Glutamatergic neuron (in vitro differentiated cells): Measurements from ENCODE around the gene SPRR2G. TPM values are rescaled to one million over a fixed set of nuclear protein-coding genes. Genes with fewer than 3 reads are reported as not detected.
"Not testable (repeated sequence)": the region's sequence is repeated elsewhere in the genome, so short reads cannot be mapped to it uniquely, and the experiment has no call there.

Source experiments
- DNase-seq: peaks from one replicate; pipeline ENCODE4 v3.0.0; 2022
- H3K27ac Mint-ChIP-seq: one replicate; pipeline ENCODE4 v1.8.0; 2020; ENCODE audit warnings: mild to moderate bottlenecking, mixed read lengths, inconsistent platforms; ENCODE audit not compliant: unreplicated experiment
- H3K27me3 Mint-ChIP-seq: one replicate; pipeline ENCODE4 v1.8.0; 2020; ENCODE audit warnings: mild to moderate bottlenecking, moderate library complexity, mixed read lengths, inconsistent platforms; ENCODE audit not compliant: unreplicated experiment
- H3K36me3 Mint-ChIP-seq: one replicate; pipeline ENCODE4 v1.8.0; 2020; ENCODE audit warnings: mild to moderate bottlenecking, mixed read lengths, inconsistent platforms; ENCODE audit not compliant: unreplicated experiment
- H3K4me1 Mint-ChIP-seq: one replicate; pipeline ENCODE4 v1.8.0; 2020; ENCODE audit warnings: mild to moderate bottlenecking, low read depth, mixed read lengths, inconsistent platforms; ENCODE audit not compliant: unreplicated experiment
- H3K4me3 Mint-ChIP-seq: one replicate; pipeline ENCODE4 v1.8.0; 2020; ENCODE audit warnings: mild to moderate bottlenecking, mixed read lengths, inconsistent platforms; ENCODE audit not compliant: unreplicated experiment
- H3K9me3 Mint-ChIP-seq: one replicate; pipeline ENCODE4 v1.8.0; 2020; ENCODE audit warnings: mild to moderate bottlenecking, moderate library complexity, mixed read lengths, inconsistent platforms; ENCODE audit not compliant: unreplicated experiment
- total RNA-seq: library from RNA; stranded (reverse); fragmentation: NEBNext Ultra II Directional; extraction: Animal tissue kit (Norgen Biotek cat#: 25700); gene quantifications from one replicate; pipeline ENCODE4 v1.2.1, GENCODE V29; 2021; ENCODE audit not compliant: unreplicated experiment
- TF ChIP-seq, protein P1 (sequence below): fragments of 200-600 bp; sonication (generic); IDR thresholded peaks from one replicate; pipeline ENCODE4 v1.5.0; 2021; ENCODE audit not compliant: partially characterized antibody, unreplicated experiment

SPRR2G gene
- total RNA-seq, 1 donor from 2014 or later, result not detected

DNA sequence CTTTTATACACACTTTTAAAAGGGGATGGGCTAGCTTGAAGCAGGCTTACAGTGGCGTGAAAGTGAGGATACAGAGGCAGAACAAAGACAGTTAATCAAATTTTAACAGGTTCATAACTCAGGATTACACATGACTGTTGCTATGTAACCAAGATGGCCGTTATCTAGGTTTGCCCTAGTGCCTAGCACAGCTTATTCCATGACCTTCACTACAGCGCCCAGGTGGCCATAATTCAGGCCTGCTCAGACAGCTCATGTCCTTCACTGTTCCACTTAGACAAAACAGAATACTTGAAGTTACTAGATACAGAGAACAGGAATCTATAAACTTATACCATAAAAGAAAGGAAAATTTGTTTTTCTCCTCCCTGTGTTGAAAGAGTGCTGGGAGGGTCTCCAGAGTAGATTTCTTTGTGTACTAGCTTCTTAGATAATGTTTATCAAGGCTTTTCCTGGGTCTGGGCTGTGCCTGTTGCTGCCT, 31.2 kb downstream of the SPRR2G start:
- Mint-ChIP-seq H3K9me3 (peaks cover 3% of the 10 kb centered on the region), H3K4me1 (no peaks in the 10 kb centered on the region), H3K27ac (no peak overlapping the region), H3K36me3 (peaks cover 7% of the 10 kb centered on the region), H3K27me3 (no peaks in the 10 kb centered on the region), H3K4me3 (no peak overlapping the region)
- TF ChIP-seq, protein P1, sequence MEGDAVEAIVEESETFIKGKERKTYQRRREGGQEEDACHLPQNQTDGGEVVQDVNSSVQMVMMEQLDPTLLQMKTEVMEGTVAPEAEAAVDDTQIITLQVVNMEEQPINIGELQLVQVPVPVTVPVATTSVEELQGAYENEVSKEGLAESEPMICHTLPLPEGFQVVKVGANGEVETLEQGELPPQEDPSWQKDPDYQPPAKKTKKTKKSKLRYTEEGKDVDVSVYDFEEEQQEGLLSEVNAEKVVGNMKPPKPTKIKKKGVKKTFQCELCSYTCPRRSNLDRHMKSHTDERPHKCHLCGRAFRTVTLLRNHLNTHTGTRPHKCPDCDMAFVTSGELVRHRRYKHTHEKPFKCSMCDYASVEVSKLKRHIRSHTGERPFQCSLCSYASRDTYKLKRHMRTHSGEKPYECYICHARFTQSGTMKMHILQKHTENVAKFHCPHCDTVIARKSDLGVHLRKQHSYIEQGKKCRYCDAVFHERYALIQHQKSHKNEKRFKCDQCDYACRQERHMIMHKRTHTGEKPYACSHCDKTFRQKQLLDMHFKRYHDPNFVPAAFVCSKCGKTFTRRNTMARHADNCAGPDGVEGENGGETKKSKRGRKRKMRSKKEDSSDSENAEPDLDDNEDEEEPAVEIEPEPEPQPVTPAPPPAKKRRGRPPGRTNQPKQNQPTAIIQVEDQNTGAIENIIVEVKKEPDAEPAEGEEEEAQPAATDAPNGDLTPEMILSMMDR, result no peak
- no peak for DNase-seq

DNA sequence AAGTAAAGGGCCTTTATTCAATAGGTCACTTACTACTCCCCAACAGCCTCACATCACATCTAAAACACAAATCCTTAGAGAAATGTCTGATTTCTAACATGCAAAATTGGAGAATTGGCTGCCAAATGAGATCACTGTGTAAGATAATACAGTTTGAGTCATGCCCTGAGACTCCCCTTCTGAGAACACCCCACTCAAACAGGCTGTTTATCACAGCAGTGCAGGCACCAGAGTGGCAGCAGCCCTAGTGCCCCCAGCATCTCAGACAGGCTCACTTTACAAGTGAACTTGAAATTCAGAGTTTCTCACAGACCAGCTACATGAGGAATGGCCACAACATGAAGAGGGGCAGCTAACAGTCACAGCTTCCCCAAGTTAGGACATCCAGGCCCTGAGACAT, 35.4 kb downstream of the SPRR2G start:
- H3K27ac Mint-ChIP-seq, H3K4me3 Mint-ChIP-seq, DNase-seq, H3K27me3 Mint-ChIP-seq, H3K4me1 Mint-ChIP-seq, H3K36me3 Mint-ChIP-seq, H3K9me3 Mint-ChIP-seq: not testable (repeated sequence)

DNA sequence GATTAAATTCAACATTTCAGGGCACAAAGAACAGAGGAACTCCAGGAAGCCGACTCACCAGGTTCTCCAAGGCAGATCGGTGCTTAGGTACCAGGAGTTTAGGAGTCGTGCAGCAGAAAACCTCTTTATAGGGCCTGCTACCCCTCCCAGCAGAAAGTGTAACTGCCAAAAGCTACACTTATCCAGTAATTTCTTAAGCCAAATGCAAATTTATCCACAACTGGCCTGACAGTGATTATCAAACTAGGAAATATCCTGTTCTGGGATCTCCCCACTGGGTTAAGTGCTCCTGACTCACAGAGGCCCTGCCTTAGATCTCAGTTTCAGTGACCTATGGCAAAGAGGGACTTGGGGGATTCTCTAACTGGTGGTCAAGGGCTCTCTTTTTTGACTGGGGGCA, 37.3 kb downstream of the SPRR2G start, which contains the start of gene SPRR2F:
SPRR2F (minus strand) TSS at position 101 of the 400 bp plus-strand sequence. CDS start 783 bp downstream, outside the sequence.
- DNase-seq, result no peak
- Mint-ChIP-seq H3K27me3 (no peaks in the 10 kb centered on the region), H3K36me3 (no peaks in the 10 kb centered on the region), H3K4me3 (no peak within 1 kb of the TSS), H3K4me1 (no peaks in the 10 kb centered on the region), H3K27ac (no peak within 1 kb of the TSS), H3K9me3 (no peaks in the 10 kb centered on the region)
- TF ChIP-seq, protein P1, result no peak

DNA sequence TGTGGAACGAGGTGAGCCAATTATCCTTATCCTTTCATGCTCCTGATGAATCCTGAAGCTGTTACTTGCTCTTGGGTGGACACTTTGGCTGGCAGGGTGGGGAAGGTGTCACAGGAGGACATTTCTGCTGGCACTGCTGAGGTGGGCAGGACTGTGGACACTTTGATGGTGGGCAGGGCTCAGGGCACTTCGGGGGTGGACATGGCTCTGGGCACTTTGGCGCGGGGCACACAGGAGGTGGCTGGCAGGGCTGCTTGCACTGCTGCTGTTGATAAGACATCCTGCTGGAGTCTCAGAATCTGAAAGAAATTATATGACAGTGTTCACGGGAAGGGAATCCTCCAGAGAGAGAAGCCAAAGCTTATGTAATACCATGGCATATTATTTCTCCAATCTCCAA, 38.2 kb downstream of the SPRR2G start:
- not testable (repeated sequence) for H3K9me3 Mint-ChIP-seq, H3K36me3 Mint-ChIP-seq, H3K27me3 Mint-ChIP-seq, DNase-seq, H3K27ac Mint-ChIP-seq, H3K4me3 Mint-ChIP-seq, H3K4me1 Mint-ChIP-seq

DNA sequence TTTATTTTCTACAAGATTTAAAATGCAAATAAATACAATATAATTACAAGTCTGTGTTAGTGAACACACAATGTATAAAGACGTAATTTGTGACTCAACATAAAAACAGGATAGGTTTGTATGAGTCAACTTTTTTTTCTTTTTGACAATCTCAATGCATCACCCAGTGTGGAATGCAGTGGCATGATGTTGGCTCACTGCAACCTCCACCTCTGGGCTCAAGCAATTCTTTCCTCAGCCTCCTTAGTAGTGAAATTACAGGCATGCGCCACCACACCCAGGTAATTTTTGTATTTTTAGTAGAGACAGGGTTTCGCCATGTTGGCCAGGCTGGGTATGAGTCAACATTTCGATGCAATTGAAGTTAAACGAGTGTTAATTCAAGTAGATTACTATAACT, 50.4 kb downstream of the SPRR2G start:
- DNase-seq, result no peak
- Mint-ChIP-seq H3K27ac (no peak overlapping the region), H3K27me3 (peaks cover 4% of the 10 kb centered on the region), H3K4me1 (no peaks in the 10 kb centered on the region), H3K9me3 (peaks cover 5% of the 10 kb centered on the region), H3K36me3 (no peaks in the 10 kb centered on the region), H3K4me3 (no peak overlapping the region)
- TF ChIP-seq, protein P1, result no peak

Other genes starting within 250 kb of the SPRR2G start
- gene IVL, start 242.3 kb downstream of the SPRR2G start, total RNA-seq, result not detected
- gene SPRR5, start 203.7 kb downstream of the SPRR2G start, total RNA-seq, result not detected
- gene SPRR4, start 180.2 kb downstream of the SPRR2G start, total RNA-seq, result not detected
- not detected for gene SPRR1A, start 166.8 kb downstream of the SPRR2G start, total RNA-seq
- gene SPRR3, start 149.1 kb downstream of the SPRR2G start, total RNA-seq, result not detected
- not detected for gene SPRR1B, start 119.7 kb downstream of the SPRR2G start, total RNA-seq
- not detected for gene SPRR2D, start 109.8 kb downstream of the SPRR2G start, total RNA-seq
- gene SPRR2A, start 93.4 kb downstream of the SPRR2G start, total RNA-seq, result not detected
- not detected for gene SPRR2B, start 79.3 kb downstream of the SPRR2G start, total RNA-seq
- not detected for gene SPRR2E, start 56.4 kb downstream of the SPRR2G start, total RNA-seq
- not detected for gene SPRR2F, start 37.4 kb downstream of the SPRR2G start, total RNA-seq
- not detected for gene LELP1, start 52.5 kb upstream of the SPRR2G start, total RNA-seq
- not detected for gene PRR9, start 66.7 kb upstream of the SPRR2G start, total RNA-seq
- not detected for gene LORICRIN, start 108.8 kb upstream of the SPRR2G start, total RNA-seq
- not detected for gene PGLYRP3, start 162.1 kb upstream of the SPRR2G start, total RNA-seq
- not detected for gene PGLYRP4, start 198.0 kb upstream of the SPRR2G start, total RNA-seq
- not detected for gene S100A9, start 207.0 kb upstream of the SPRR2G start, total RNA-seq
- not detected for gene S100A12, start 224.7 kb upstream of the SPRR2G start, total RNA-seq
- not detected for gene S100A8, start 240.2 kb upstream of the SPRR2G start, total RNA-seq